ENCODE measurements around the gene ARMC3. TPM values are rescaled to one million over a fixed set of nuclear protein-coding genes. Genes with fewer than 3 reads are reported as not detected.

Gene ARMC3
- total and polyA plus RNA-seq, 2 donors (not counting 1 experiment from before 2014, with no cell fraction given) = not detected

GRCh38 chr10:22891797-22892196 is 36.1 kb upstream of the ARMC3 start:
- Histone ChIP-seq H3K27me3 (replicated peaks in 1 of 4; ENCODE audit: control extremely low read depth in 1 of 4, control insufficient read depth in 3 of 4, insufficient read depth in 4 of 4, low read length in 3 of 4) (peaks cover 0 to 4% (median 2%) of the 10 kb centered on the region in 4 experiments), H3K9ac (ENCODE audit: low read length) (no peak overlapping the region), H3K4me3 (ENCODE audit: control extremely low read depth in 1 of 5, extremely low read depth in 1 of 5, insufficient read depth in 1 of 5, low read depth in 2 of 5, low read length in 4 of 5) (no peak overlapping the region), H2AFZ (ENCODE audit: insufficient read depth, low read depth, low read length, poor library complexity, severe bottlenecking) (no peak overlapping the region), H3K79me2 (ENCODE audit: control insufficient read depth, insufficient read depth, low read length) (no peaks in the 10 kb centered on the region), H3K36me3 (replicated peaks in 1 of 2; ENCODE audit: control extremely low read depth in 1 of 2, control insufficient read depth in 1 of 2, extremely low read depth in 1 of 2, insufficient read depth in 2 of 2, low read length in 1 of 2) (no peaks in the 10 kb centered on the region), H3K27ac (ENCODE audit: low read length in 2 of 2) (no peak overlapping the region), H4K20me1 (ENCODE audit: control insufficient read depth, insufficient read depth, low read length, poor library complexity, severe bottlenecking) (no peaks in the 10 kb centered on the region), H3K4me2 (replicated peaks; ENCODE audit: low read depth, low read length, poor library complexity, severe bottlenecking) (no peak overlapping the region), H3K9me3 (ENCODE audit: control extremely low read depth in 1 of 3, control insufficient read depth in 2 of 3, insufficient read depth in 1 of 3, low read length in 2 of 3) (peaks cover 0 to 20% (median 14%) of the 10 kb centered on the region in 3 donors), H3K4me1 (ENCODE audit: control insufficient read depth in 2 of 2, insufficient read depth in 2 of 2, low read length in 2 of 2) (no peaks in the 10 kb centered on the region)
- peaks cover 8% of the 10 kb centered on the region for H3K27me3 Mint-ChIP-seq
- no peak overlapping the region for H3K4me3 Mint-ChIP-seq
- peaks cover 22% of the 10 kb centered on the region for H3K9me3 Mint-ChIP-seq (ENCODE audit: insufficient read depth)
- H3K27ac Mint-ChIP-seq = no peak overlapping the region
- DNase-seq (no peak), ATAC-seq (ENCODE audit: low read depth) (no peak)
- intact Hi-C loops (cut with micrococcal nuclease) = no loop called here
- ChIA-PET POLR2A (no interaction called here), CTCF (no interaction called here)
- no peaks in the 10 kb centered on the region for H3K4me1 Mint-ChIP-seq
- WGBS (ENCODE audit: insufficient coverage) = no CpG with 5 or more reads among the region's 2 CpGs
- no peak for TF ChIP-seq EZH2 (IDR thresholded peaks at IDR 0.05; ENCODE audit: borderline replicate concordance, insufficient read depth, low read depth, low read length, poor library complexity, severe bottlenecking)
- TF ChIP-seq, protein P1, sequence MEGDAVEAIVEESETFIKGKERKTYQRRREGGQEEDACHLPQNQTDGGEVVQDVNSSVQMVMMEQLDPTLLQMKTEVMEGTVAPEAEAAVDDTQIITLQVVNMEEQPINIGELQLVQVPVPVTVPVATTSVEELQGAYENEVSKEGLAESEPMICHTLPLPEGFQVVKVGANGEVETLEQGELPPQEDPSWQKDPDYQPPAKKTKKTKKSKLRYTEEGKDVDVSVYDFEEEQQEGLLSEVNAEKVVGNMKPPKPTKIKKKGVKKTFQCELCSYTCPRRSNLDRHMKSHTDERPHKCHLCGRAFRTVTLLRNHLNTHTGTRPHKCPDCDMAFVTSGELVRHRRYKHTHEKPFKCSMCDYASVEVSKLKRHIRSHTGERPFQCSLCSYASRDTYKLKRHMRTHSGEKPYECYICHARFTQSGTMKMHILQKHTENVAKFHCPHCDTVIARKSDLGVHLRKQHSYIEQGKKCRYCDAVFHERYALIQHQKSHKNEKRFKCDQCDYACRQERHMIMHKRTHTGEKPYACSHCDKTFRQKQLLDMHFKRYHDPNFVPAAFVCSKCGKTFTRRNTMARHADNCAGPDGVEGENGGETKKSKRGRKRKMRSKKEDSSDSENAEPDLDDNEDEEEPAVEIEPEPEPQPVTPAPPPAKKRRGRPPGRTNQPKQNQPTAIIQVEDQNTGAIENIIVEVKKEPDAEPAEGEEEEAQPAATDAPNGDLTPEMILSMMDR (IDR thresholded peaks at IDR 0.05) = no peak

- H3K27ac ChIP-seq (ENCODE audit: low read length in 2 of 2) = no peak overlapping the region
- H3K4me3 Mint-ChIP-seq = no peak overlapping the region
- peaks cover 15% of the 10 kb centered on the region for H3K27me3 Mint-ChIP-seq
- intact Hi-C loops (cut with micrococcal nuclease) = no loop called here
- 82% methylated on average over 1 of the region's 2 CpGs for WGBS (ENCODE audit: insufficient coverage)
- no peak overlapping the region for H3K4me2 ChIP-seq (replicated peaks; ENCODE audit: low read depth, low read length, poor library complexity, severe bottlenecking)
- H3K9ac ChIP-seq (ENCODE audit: low read length) = no peak overlapping the region
- H3K27ac Mint-ChIP-seq = no peak overlapping the region
- ATAC-seq (ENCODE audit: low read depth) (no peak), DNase-seq (no peak)
- ChIA-PET CTCF (interaction anchor here (0.5 kb wide), 1 partner anchor 21 kb away, joined by 3 read pairs; no protein-coding TSS in a partner anchor), POLR2A (no interaction called here)
- no peaks in the 10 kb centered on the region for H3K36me3 ChIP-seq (replicated peaks in 1 of 2; ENCODE audit: control extremely low read depth in 1 of 2, control insufficient read depth in 1 of 2, extremely low read depth in 1 of 2, insufficient read depth in 2 of 2, low read length in 1 of 2)
- H2AFZ ChIP-seq (ENCODE audit: insufficient read depth, low read depth, low read length, poor library complexity, severe bottlenecking) = no peak overlapping the region
- TF ChIP-seq, protein P1 (IDR thresholded peaks at IDR 0.05) = no peak
- no peak for TF ChIP-seq EZH2 (IDR thresholded peaks at IDR 0.05; ENCODE audit: borderline replicate concordance, insufficient read depth, low read depth, low read length, poor library complexity, severe bottlenecking)
- H3K9me3 ChIP-seq (ENCODE audit: control extremely low read depth in 1 of 3, control insufficient read depth in 2 of 3, insufficient read depth in 1 of 3, low read length in 2 of 3) = peaks cover 0 to 20% (median 14%) of the 10 kb centered on the region in 3 donors
- no peaks in the 10 kb centered on the region for H3K79me2 ChIP-seq (ENCODE audit: control insufficient read depth, insufficient read depth, low read length)
- H3K27me3 ChIP-seq (replicated peaks in 1 of 4; ENCODE audit: control extremely low read depth in 1 of 4, control insufficient read depth in 3 of 4, insufficient read depth in 4 of 4, low read length in 3 of 4) = peaks cover 0 to 4% (median 2%) of the 10 kb centered on the region in 4 experiments
- no peaks in the 10 kb centered on the region for H3K4me1 Mint-ChIP-seq
- H4K20me1 ChIP-seq (ENCODE audit: control insufficient read depth, insufficient read depth, low read length, poor library complexity, severe bottlenecking) = no peaks in the 10 kb centered on the region
- no peaks in the 10 kb centered on the region for H3K4me1 ChIP-seq (ENCODE audit: control insufficient read depth in 2 of 2, insufficient read depth in 2 of 2, low read length in 2 of 2)
- no peak overlapping the region for H3K4me3 ChIP-seq (ENCODE audit: control extremely low read depth in 1 of 5, extremely low read depth in 1 of 5, insufficient read depth in 1 of 5, low read depth in 2 of 5, low read length in 4 of 5)
- peaks cover 7% of the 10 kb centered on the region for H3K9me3 Mint-ChIP-seq (ENCODE audit: insufficient read depth)
Measured at GRCh38 chr10:22893781-22894180, 34.1 kb upstream of the ARMC3 start.
